Left ventricle myocardium superior (tissue), 1 donor: ENCODE data around the gene ZNF200. TPM values are rescaled to one million over a fixed set of nuclear protein-coding genes. Genes with fewer than 3 reads are reported as not detected.
"Not testable (repeated sequence)": the region's sequence is repeated elsewhere in the genome, so short reads cannot be mapped to it uniquely, and the experiment has no call there.

ENCODE experiments used
- ATAC-seq: fragments of 200-7000 bp; cut with Tn5 transposase; one replicate; pipeline ENCODE4 v1.9.1; 2020; ENCODE audit warnings: mild to moderate bottlenecking, moderate library complexity
- DNase-seq: peaks from one replicate; pipeline ENCODE4 v3.0.0-alpha.2; 2020
- intact Hi-C: fragments of 100-400 bp; cut with micrococcal nuclease; formaldehyde crosslinking; loops from one replicate; pipeline ENCODE4 v1.11.0; 2022
- total RNA-seq: library from RNA; stranded (reverse); fragmentation: NEBNext Ultra II Directional; extraction: Animal tissue kit (Norgen Biotek cat#: 25700); gene quantifications from one replicate; pipeline ENCODE4 v1.2.1, GENCODE V29; 2021
- donor health status: DM: no; HTN: yes; CAD: no; lungs with severe emphysema.

ZNF200 gene
- total RNA-seq, 1 donor from 2014 or later = 5.7 TPM

DNA sequence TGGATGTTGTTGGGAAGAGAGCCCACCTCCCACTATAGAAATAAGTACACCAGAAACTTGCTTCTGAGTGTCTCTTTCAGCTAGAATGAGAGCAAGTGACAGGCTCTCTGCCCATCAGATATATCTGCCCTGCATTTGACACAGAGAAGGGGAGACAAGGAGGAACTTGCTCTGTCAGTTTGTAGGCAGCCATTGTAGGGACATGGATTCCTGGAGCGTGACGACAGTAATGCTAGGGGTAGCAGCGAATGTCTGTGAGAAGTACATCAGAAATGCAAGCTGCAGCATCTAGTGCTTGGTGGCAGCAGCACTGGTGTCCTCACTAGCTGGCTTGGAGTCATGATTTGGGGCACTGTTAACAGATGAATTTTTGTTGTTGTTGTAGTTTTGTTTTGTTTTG, 23.0 kb downstream of the ZNF200 start:
- DNase-seq = no peak
- intact Hi-C loops = no loop called here
- no peak for ATAC-seq

DNA sequence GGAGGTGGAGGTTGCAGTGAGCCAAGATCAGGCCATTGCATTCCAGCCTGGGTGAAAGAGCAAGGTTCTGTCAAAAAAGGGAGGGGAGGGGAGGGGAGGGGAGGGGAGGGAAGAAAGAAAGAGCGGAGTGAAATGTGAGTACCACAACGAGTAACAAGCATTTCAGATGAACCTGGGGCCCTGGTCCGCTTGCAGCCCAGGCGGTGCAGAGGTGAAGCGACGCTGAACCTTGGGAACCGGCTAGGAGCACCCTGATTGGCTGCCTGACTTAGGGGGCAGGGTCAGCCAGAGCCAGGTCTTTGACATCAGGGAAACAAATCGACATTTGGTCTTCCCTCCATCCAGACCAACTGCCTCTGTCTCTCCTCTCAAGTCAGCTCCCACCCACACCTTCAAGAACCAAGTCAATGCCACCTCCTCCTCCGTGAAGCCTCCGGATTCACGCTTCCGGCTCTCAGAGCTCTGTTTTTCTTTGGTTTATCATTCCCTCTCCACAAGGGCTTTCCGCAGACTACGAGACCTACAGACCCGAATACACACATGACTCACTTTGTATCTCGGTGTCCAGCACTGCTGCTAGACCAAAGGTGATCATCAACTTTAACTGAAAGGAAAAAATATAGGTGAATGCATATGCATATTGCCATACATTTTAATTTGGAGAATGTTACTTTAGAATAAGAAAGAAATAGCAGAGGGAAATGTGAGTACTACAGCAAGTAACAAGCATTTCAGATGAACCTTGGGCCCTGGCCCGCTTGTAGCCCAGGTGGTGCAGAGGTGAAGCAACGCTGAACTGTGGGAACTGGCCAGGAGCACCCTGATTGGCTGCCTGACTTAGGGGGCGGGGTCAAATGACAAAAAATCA, 27.6 kb downstream of the ZNF200 start:
- no peak for ATAC-seq
- DNase-seq = no peak
- intact Hi-C loops = no loop called here

DNA sequence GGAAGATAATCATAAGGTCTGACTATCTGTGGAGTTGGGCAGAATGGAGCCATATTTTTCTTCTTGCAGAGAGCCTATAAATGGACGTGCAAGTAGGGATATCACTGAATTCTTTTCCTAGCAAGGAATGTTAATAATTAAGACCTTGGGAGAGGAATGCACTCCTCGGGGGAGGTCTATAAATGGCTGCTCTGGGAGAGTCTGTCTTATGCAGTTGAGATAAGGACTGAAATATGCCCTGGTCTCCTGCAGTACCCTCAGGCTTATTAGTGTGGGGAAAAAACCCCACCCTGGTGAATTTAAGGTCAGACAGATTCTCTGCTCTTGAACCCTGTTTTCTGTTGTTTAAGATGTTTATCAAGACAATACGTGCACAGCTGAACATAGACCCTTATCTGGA, 29.0 kb downstream of the ZNF200 start:
- DNase-seq, ATAC-seq, intact Hi-C loops: not testable (repeated sequence)

GRCh38 chr16:3202903-3203539, 31.9 kb downstream of the ZNF200 start:
- no peak for DNase-seq
- intact Hi-C loops = no loop called here
- ATAC-seq = no peak

DNA sequence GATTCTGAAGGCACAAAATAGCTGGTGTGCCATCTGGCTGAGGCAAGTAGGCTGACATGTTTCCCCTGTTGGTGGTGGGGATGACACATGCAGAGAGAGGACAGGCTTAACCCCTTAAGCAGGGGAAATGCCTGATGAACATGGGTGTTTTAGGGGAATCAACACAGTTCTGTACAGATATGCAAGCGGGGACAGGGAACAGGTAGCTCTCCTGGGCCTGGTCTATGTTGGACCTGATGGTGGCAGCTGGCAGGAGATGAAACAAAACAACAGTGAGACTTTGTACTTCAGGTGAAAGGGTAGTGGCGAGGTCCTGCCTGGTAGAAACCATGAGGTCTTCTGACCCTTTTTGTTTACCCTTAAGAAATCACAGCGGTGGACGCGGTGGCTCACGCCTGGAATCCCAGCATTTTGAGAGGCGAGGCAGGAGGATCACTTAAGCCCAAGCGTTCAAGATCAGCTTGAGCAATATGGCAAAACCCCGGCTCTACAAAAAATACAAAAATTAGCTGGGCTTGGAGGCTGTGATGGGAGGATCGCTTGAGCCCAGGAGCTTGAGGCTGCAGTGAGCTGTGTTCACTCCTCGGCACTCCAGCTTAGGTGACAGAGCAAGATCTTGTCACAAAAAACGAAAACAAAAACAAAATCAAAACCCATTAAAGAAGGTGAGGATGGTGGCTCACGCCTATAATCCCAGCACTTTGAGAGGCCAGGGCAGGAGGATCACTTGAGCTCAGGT, 36.5 kb downstream of the ZNF200 start:
- ATAC-seq (no peak), DNase-seq (no peak)
- intact Hi-C loops = no loop called here

GRCh38 chr16:3197694-3198333, 37.1 kb downstream of the ZNF200 start:
- DNase-seq, ATAC-seq, intact Hi-C loops: not testable (repeated sequence)

DNA sequence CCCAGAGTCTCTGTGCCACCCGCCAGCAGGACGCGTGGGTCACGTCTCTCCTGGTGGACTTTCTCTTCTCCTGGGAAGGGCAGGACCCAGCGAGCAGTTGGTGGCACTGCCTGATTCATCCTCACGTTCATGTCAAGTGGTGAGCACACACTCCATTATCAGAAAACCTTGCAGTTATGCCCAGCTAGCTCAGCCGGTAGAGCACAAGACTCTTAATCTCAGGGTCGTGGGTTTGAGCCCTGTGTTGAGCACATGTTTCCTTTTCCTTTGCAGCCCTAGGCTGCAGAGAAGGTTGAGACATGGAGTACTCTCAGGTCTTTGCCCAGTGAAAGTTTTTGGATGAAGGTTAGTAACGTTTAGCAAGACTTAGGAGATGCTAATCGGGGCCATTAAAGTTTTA, 39.0 kb downstream of the ZNF200 start:
- DNase-seq (no peak), ATAC-seq (no peak)
- intact Hi-C loops = no loop called here

DNA sequence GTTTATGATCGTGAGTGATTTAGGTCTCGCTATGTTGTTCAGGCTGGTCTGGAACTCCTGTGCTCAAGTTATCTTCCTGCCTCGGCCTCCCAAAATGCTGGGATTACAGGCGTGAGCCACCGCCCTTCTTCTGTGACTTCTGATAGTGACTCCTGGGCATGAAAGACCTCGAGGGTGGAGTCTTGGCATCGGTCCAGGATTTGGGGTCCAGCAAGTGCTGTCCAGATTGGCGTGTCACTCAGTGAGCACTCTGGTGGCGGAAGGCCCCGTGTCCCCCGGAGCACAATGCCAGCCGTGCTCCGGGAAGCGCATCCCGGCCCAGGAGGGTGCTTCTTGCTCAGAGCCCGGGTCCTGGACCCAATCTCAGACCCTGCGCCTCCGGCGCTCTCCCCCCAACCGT, 40.2 kb downstream of the ZNF200 start:
- intact Hi-C loops = no loop called here
- DNase-seq = no peak
- no peak for ATAC-seq

GRCh38 chr16:3193221-3194212, 41.4 kb downstream of the ZNF200 start:
- no peak for DNase-seq
- ATAC-seq = no peak
- intact Hi-C loops = no loop called here

DNA sequence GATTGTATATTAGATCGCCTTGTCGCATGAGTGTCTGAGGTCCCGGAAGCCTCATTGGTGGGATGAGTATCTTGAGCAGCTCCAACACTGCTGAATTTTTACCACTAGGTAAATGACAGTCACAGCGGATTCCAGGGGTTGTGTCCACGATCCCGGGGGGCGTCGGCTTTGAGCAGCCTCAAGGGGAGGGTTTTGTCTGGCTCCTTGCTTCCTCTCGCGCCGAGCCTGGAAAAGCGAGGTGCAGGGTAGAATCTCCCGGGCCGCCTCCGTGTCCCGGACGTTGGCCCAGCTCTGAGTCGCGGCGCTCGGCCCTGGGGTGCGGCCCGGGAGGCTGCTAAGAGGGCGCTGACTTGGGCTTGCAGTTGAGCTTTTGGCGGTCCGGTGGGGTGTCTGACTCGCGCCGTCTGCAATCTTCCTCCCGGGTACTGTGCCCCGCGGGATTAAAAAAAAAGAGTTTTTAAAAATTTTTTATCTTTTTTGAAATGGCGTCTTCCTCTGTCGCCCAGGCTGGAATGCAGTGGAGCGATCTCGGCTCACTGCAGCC, 42.4 kb downstream of the ZNF200 start:
- no peak for ATAC-seq
- intact Hi-C loops = no loop called here
- DNase-seq = no peak

DNA sequence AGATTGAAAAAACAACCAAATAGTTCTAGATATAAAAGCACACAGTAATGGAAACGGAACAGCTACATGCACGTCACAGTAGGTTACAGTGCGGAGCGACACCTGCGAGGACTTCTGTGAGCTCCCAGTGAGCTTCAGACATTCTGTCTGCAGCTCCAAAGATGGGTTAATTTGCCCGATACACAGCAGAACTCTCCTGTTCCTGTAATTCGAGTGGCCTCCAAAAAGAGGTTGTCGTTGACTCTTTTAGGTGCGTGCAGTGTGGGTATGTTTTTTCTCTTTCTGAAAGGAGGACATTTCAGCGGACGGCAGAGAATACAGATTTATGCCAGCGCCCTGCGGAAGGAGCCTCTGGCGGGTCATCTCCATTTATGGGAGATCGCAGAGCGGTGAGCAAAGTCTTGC, 44.0 kb downstream of the ZNF200 start:
- ATAC-seq (no peak), DNase-seq (no peak)
- intact Hi-C loops = no loop called here

- intact Hi-C loops = no loop called here
- DNase-seq (no peak), ATAC-seq (no peak)
Observed at GRCh38 chr16:3189869-3190268, 45.1 kb downstream of the ZNF200 start.

GRCh38 chr16:3188925-3189825, 45.8 kb downstream of the ZNF200 start:
- no peak for ATAC-seq
- DNase-seq = no peak
- intact Hi-C loops = no loop called here

DNA sequence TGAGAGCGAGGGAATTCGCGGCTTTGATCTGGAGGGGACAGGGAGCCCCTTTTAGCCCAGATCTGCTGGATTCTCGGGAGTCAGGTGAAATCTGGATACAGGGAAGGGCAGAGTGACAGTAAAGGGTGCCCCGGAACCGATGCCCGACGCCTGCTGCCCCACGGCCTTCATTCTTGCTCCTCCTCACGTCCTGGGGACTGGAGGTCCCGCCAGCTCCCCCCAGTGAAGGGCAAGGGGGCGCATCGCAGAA, 46.4 kb downstream of the ZNF200 start:
- DNase-seq (no peak), ATAC-seq (no peak)
- intact Hi-C loops = no loop called here

DNA sequence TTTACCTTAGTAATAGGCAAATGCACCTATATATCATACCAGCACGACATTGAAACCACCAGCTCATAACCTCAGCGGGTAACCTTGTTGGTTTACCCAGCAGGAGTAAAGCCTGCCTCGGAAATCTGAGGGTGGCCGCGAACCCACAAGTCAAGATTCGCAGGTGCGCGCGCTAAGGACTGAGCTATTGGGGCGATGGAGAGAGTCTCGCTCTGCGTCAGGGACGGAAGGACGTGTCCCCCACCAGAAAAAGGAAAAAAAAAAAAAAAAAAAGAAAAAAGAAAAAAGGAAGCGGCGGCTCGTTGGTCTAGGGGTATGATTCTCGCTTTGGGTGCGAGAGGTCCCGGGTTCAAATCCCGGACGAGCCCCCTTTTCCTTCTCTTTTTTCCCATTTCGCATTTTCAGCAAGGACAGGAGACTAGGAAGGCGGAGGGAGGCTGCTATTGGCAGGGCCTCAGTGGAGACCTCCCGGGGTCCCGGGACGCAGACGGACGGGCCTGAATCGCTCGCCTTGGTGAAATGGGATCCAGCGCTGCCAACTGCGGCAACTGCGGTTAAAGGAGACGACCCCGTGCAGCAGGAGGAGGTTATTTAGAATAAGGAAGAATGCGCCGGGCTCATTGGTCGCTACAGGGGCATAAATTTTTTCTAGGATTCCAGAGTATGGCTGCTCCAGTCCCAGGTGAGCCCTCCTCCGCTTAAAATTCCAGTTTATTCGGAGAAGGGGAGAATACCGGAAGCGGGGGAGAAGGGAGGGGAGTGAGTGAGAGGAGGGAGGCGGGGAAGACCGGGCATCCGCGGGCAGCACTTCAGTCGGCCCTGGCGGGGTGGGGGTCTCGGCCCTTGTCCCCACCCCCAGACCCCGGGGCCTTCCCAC, 46.9 kb downstream of the ZNF200 start, which contains the start of gene OR1F1:
OR1F1 (plus strand) TSS at position 407 of the 877 bp plus-strand sequence.
- intact Hi-C loops = no loop called here
- ATAC-seq (no peak), DNase-seq (no peak)

GRCh38 chr16:3186946-3187690, 47.8 kb downstream of the ZNF200 start:
- intact Hi-C loops = no loop called here
- no peak for ATAC-seq
- DNase-seq = no peak
